Activated CD4-positive, alpha-beta T cell treated with anti-CD3 and anti-CD28 coated beads, Interleukin-2, amount 10 ng/mL, durations not matched to agents 7 days and 5 days (primary cell): ENCODE data around the gene OPRL1. TPM values are rescaled to one million over a fixed set of nuclear protein-coding genes. Genes with fewer than 3 reads are reported as not detected.

ENCODE experiments used
- CTCF ChIA-PET: fragments of 350-600 bp; sonication (Branson Sonifier 250); formaldehyde crosslinking; loops from one replicate; lab custom pipeline; 2021; ENCODE audit warnings: antibody characterized with exemption; lab: Charles Lee
- POLR2A ChIA-PET: fragments of 350-600 bp; sonication (Branson Sonifier 250); formaldehyde crosslinking; loops from one replicate; lab custom pipeline; 2021; ENCODE audit warnings: antibody characterized with exemption; lab: Charles Lee
- DNase-seq: peaks from one replicate; pipeline ENCODE4 v3.0.0-alpha.2; 2020
- H3K27ac Mint-ChIP-seq: one replicate; pipeline ENCODE4 v1.8.0; 2021; ENCODE audit warnings: mild to moderate bottlenecking, moderate library complexity, mixed read lengths
- H3K27me3 Mint-ChIP-seq: one replicate; pipeline ENCODE4 v1.8.0; 2021; ENCODE audit warnings: mixed read lengths
- H3K36me3 Mint-ChIP-seq: one replicate; pipeline ENCODE4 v1.8.0; 2021; ENCODE audit warnings: low read depth, mixed read lengths
- H3K4me1 Mint-ChIP-seq: one replicate; pipeline ENCODE4 v1.8.0; 2021; ENCODE audit warnings: mixed read lengths
- H3K4me3 Mint-ChIP-seq: one replicate; pipeline ENCODE4 v1.8.0; 2021; ENCODE audit warnings: mild to moderate bottlenecking, moderate library complexity, mixed read lengths
- H3K9me3 Mint-ChIP-seq: one replicate; pipeline ENCODE4 v1.8.0; 2021; ENCODE audit warnings: mixed read lengths
- microRNA-seq: library from miRNA; unstranded; fragments of <30 nt; microRNA quantifications from one replicate; pipeline ENCODE4 v1.2.0, GENCODE V29; 2021; ENCODE audit warnings: borderline microRNAs expressed, borderline replicate concordance
- total RNA-seq, 2 experiments: library from RNA; stranded (reverse); gene quantifications; one replicate each; pipeline ENCODE4 v1.2.3, GENCODE V29; 2021

The OPRL1 gene
- total RNA-seq, 2 experiments from 2014 or later = 1.6 TPM

DNA sequence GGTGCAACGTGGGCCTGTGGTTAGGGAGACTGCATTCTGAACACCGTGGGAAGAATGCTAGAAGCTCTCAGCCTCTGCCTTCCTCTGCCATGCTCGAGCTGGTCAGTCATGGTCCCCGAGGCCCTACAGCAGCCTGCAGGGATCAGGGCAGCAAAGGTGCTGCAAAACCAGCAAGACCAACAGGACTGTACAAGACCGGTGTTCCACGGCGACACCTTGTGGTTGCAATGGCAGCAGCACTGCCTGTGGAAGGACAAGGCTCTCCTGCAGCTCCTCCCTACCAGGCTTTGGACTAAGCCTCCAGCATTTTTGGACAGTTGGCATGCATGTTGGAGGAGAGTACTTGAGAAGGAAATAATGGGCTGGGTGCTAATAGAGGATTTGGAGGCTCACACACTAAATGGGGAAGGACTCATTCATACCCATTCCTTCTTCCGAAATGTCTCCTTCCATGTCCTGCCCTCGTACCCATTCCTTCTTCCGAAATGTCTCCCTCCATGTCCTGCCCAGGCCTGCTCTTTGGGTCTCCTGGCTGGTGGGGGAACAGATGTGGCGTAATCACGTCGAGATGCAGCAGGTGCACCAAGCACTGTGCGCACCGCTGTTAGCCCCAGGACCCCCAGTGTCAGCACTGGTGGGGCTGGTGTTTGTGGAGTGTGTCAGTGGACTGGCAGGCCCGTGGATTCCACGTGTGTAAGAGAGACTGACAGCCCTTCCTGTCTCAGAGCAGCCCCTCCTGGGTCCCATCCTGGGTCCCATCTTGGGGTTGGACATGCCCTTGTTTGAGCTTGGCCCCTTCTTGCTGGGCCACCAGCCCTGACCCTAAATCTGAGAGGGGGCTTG lies 65.8 kb downstream of the OPRL1 start:
- Mint-ChIP-seq H3K27me3 (no peaks in the 10 kb centered on the region), H3K27ac (no peak overlapping the region), H3K4me1 (no peaks in the 10 kb centered on the region), H3K36me3 (peaks cover 2% of the 10 kb centered on the region), H3K4me3 (no peak overlapping the region), H3K9me3 (peaks cover 25% of the 10 kb centered on the region)
- ChIA-PET POLR2A (no interaction called here), CTCF (no interaction called here)
- no peak for DNase-seq

DNA sequence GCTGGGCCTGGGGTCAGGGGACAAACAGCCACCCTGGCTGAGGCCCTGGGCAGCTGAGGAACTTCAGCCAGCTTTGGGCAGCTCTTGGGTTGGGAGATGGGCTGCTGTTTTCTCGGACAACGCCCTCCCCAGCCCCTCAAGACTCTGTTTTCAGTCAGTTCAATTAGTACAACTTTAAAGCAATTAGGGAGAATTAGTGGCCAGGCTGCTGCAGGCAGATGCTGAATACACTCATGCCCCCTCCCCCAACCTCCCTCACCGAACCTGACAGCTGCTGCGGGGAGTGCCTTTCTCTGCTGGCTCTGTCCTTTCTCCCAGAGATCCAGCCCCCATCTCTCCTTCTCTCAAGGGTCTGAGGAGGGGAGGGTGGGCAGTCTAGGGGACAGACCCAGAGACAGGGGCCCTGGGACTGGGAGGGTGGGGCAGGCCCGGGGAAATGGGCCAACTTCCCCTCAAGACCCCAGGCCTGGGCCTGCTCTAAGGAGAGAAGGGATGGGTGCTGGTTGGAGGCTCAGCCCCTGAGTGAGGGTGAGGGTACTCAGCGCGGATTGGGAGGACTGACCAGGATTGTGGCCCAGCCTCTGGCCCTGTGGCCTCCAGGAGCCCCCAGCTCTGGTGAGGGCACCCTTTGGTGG lies 66.5 kb downstream of the OPRL1 start:
- H3K36me3 Mint-ChIP-seq = peaks cover 2% of the 10 kb centered on the region
- H3K4me1 Mint-ChIP-seq = no peaks in the 10 kb centered on the region
- no peak overlapping the region for H3K27ac Mint-ChIP-seq
- H3K27me3 Mint-ChIP-seq = no peaks in the 10 kb centered on the region
- no peak for DNase-seq
- POLR2A ChIA-PET = no interaction called here
- peaks cover 25% of the 10 kb centered on the region for H3K9me3 Mint-ChIP-seq
- no peak overlapping the region for H3K4me3 Mint-ChIP-seq
- CTCF ChIA-PET = no interaction called here

DNA sequence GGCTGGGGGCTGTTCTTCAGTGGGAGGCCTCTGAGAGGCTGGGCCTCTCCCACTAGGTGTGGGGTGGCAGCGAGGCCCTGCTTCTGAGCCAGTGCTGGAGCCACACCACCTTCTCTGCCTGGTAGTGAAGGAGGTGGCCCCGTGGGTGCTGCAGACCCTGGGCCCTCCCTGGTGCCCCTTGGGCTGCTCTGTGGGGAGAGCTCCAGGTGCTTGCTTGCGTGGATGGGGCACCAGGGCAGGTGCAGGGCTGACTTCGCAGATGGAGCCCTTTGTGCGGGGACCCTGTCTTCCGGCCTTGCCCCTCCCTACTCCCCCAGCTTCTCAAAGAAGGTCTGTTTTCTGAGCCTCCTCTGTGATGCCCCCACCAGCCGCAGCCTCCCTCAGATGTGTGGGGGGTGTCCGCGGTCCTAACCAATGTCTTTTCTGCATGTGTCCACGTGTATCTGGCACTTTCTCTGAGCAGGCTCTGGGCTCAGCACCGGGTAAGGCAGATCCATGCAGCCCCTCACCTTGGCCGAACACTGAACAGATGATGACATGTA lies 67.1 kb downstream of the OPRL1 start:
- no peak overlapping the region for H3K27ac Mint-ChIP-seq
- ChIA-PET POLR2A (no interaction called here), CTCF (no interaction called here)
- H3K4me1 Mint-ChIP-seq = no peaks in the 10 kb centered on the region
- no peak overlapping the region for H3K4me3 Mint-ChIP-seq
- DNase-seq = no peak
- H3K27me3 Mint-ChIP-seq = no peaks in the 10 kb centered on the region
- peaks cover 2% of the 10 kb centered on the region for H3K36me3 Mint-ChIP-seq
- peaks cover 25% of the 10 kb centered on the region for H3K9me3 Mint-ChIP-seq

DNA sequence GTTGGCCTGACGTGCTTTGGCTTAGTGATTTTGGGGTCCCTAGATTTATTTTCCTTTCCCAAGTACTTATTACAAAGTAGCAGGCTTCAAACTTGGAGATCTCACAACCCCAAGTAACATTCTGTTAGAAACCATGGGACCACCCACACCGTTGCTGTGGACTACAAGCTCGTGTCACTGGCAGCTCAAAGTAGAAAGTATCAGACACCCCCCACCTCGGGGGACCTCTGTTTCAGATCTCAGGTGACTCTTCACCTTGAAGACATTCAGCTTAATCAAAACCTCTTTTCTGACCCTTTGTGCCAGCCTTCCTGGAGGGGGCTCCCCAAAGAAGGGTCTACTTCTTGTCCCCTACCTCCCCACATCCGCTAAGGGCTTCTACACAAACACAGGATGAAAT lies 68.7 kb downstream of the OPRL1 start:
- peaks cover 2% of the 10 kb centered on the region for H3K36me3 Mint-ChIP-seq
- no peak for DNase-seq
- H3K9me3 Mint-ChIP-seq = peaks cover 25% of the 10 kb centered on the region
- CTCF ChIA-PET = interaction anchor here (1.3 kb wide), 1 partner anchor 28 kb away, joined by 3 read pairs; no protein-coding TSS in a partner anchor
- H3K27ac Mint-ChIP-seq = no peak overlapping the region
- no peaks in the 10 kb centered on the region for H3K27me3 Mint-ChIP-seq
- POLR2A ChIA-PET = no interaction called here
- no peaks in the 10 kb centered on the region for H3K4me1 Mint-ChIP-seq
- no peak overlapping the region for H3K4me3 Mint-ChIP-seq

DNA sequence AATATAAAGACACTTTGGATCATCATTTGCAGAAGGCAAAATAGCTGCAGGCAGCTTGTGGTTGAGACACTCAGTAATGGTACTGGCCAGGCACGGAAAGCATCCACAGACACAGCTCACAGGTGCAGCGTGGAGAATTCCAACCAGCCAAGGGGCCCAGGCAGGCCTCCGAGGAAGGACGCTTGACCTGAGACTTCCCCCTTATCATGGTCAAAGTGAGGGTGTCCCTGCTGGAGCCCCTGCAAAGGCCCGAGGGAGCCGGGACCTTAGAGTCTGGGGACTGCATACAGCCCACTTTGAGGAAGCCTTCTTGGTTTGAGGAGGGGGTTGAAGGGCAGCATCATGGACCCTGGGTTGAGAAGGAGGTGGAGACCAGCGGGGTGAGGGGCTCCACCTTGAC lies 69.3 kb downstream of the OPRL1 start:
- Mint-ChIP-seq H3K4me3 (no peak overlapping the region), H3K36me3 (peaks cover 2% of the 10 kb centered on the region), H3K9me3 (peaks cover 21% of the 10 kb centered on the region), H3K27ac (no peak overlapping the region), H3K27me3 (no peaks in the 10 kb centered on the region), H3K4me1 (no peaks in the 10 kb centered on the region)
- ChIA-PET POLR2A (no interaction called here), CTCF (interaction anchor here (1.3 kb wide), 1 partner anchor 28 kb away, joined by 3 read pairs; no protein-coding TSS in a partner anchor)
- no peak for DNase-seq

DNA sequence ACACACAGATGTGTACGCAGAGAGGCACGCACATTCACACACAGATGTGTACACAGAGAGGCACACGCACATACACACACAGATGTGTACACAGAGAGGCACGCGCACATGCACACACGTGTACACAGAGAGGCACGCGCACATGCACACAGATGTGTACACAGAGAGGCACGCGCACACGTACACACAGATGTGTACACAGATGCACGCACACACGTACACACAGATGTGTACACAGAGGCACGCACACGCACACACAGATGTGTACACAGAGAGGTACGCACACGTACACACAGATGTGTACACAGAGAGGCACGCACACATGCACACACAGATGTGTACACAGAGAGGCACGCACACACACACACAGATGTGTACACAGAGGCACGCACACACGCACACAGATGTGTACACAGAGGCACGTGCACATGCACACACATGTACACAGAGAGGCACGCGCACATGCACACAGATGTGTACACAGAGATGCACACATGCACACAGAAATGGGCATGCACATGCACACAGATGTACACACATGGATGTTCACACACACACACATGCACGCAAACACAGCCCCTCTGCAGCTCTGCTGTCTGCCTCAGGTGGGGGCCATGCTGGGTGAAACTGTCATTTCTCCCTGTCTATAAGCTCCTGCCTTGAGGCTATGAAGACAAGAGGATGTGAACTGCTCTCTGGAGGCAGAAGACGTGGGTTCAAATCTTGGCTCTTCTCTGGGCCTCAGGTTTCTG lies 70.1 kb downstream of the OPRL1 start:
- H3K9me3 Mint-ChIP-seq = peaks cover 12% of the 10 kb centered on the region
- no peaks in the 10 kb centered on the region for H3K4me1 Mint-ChIP-seq
- DNase-seq = no peak
- H3K4me3 Mint-ChIP-seq = no peak overlapping the region
- H3K36me3 Mint-ChIP-seq = no peaks in the 10 kb centered on the region
- no peak overlapping the region for H3K27ac Mint-ChIP-seq
- POLR2A ChIA-PET = no interaction called here
- no peaks in the 10 kb centered on the region for H3K27me3 Mint-ChIP-seq
- CTCF ChIA-PET = no interaction called here

Small RNAs within 50 kb of the gene (microRNA-seq; reads per million reads assigned to microRNA genes)
- gene MIR6813 = 0.84 reads per million

Other genes with a start within 250 kb of the OPRL1 start
- not detected for gene ZBTB46, start 248.8 kb upstream of the OPRL1 start, total RNA-seq
- gene ABHD16B, start 218.6 kb upstream of the OPRL1 start, total RNA-seq = not detected
- 10 to 100 TPM; 39.6 to 41.6 TPM for gene TPD52L2, start 214.8 kb upstream of the OPRL1 start, total RNA-seq
- 10 to 100 TPM; 54.0 to 58.7 TPM for gene DNAJC5, start 185.0 kb upstream of the OPRL1 start, total RNA-seq
- gene UCKL1, start 123.7 kb upstream of the OPRL1 start, total RNA-seq = 10 to 100 TPM; 37.8 to 41.0 TPM
- gene ZNF512B, start 110.2 kb upstream of the OPRL1 start, total RNA-seq = 10 to 100 TPM; 19.3 to 21.4 TPM
- 10 to 100 TPM; 16.3 to 17.2 TPM for gene SAMD10, start 100.4 kb upstream of the OPRL1 start, total RNA-seq
- gene PRPF6, start 99.0 kb upstream of the OPRL1 start, total RNA-seq = 10 to 100 TPM; 67.1 to 70.8 TPM
- 1 to 10 TPM; 3.5 to 4.8 TPM for gene C20orf204, start 43.9 kb upstream of the OPRL1 start, total RNA-seq
- gene SOX18, start 30.4 kb upstream of the OPRL1 start, total RNA-seq = under 1 TPM; 0.10 to 0.15 TPM
- 10 to 100 TPM; 47.6 to 57.9 TPM for gene TCEA2, start 16.9 kb upstream of the OPRL1 start, total RNA-seq
- 100 to 1,000 TPM; 105 to 107 TPM for gene RGS19, start 564 bp upstream of the OPRL1 start, total RNA-seq
- gene LKAAEAR1, start 4.3 kb downstream of the OPRL1 start, total RNA-seq = under 1 TPM; 0.44 to 0.89 TPM
- gene NPBWR2, start 27.5 kb downstream of the OPRL1 start, total RNA-seq = not detected
- gene MYT1, start 84.4 kb downstream of the OPRL1 start, total RNA-seq = not detected
- 10 to 100 TPM; 68.4 to 69.3 TPM for gene PCMTD2, start 175.7 kb downstream of the OPRL1 start, total RNA-seq